GM19397 (cell line): Measurements from ENCODE around the gene OR5AR1.
"Not testable (repeated sequence)": the region's sequence is repeated elsewhere in the genome, so short reads cannot be mapped to it uniquely, and the experiment has no call there.

Source experiments
- ATAC-seq: cut with Tn5 transposase; IDR thresholded peaks from one replicate; pipeline ENCODE4 v1.9.1; 2021; ENCODE audit warnings: mild to moderate bottlenecking, moderate library complexity; ENCODE audit not compliant: unreplicated experiment

The OR5AR1 gene

DNA sequence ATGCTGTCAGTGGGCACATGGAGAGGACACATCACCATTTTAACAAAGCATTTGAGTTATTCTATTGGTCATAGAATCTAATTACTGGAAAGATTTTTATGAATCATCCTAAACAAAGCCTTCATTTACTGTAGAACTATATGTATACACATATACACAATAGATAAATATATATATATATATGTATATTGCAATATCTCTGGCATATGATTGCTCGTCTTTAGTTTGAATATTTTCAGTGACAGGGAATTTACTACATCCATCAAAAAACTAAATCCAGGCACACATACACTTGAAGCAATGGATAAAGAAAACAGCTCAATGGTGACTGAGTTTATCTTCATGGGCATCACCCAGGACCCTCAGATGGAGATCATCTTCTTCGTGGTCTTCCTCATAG is at the start of gene OR5AR1:
OR5AR1 (plus strand) TSS at position 301 of the 400 bp plus-strand sequence; CDS start at position 301, 0 bp downstream.
- ATAC-seq, result no peak

DNA sequence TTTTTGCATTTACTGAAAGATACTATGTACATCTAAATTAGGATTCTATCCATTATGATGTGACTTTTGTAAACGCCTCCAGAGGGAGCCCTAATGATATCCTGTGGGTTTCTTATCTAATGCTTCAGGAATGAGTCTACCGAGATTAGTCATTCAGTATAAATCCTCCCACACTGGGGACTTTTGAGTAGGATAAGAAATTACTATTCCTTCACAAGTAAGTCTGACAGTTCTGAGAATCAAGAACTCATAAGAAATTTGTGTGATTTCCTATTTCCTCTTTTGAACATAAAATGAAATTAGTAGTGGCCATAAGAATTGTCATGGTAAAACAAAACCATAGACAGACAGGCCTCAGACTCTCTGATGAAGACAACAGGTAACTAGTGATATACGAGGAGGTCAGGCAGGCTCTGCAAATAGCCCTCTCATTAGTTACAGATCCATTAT is 38.8 kb upstream of the OR5AR1 start:
- ATAC-seq, result no peak

DNA sequence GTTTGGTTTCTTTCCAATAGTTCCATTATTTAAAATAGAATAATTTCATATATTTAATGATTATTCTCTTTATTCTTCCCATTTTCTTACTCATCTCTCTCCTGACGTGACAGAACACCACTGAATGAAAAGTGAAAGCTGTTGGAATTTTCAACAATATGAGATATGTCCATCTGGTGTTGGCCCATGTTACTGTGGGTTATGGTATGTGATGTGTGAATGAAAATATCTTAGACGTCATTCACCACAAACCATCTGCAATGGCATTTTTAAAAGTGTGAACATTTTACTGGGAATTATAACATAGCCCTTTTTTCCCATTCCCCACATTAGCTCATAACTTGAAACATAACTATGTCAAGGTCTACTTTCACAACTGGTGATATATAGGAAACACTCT is 37.5 kb upstream of the OR5AR1 start:
- ATAC-seq, result no peak

DNA sequence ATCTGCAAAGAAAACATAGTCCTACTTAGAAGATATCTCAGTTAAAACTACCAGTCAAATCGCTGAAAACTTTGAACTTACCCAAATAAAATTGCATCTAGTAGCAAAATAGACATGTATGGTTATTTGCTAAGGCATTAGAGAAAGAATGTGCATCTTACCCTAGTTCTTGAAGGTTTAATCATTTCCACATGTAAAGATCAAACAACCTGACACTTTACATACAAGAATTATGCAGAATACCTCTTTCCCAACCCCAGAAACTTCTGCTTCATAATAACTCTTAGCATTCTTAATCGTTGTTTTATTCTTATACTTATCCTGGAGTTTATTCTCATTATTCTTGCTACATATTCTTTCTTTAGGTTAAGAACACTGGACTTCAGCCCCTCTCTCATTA is 31.2 kb upstream of the OR5AR1 start:
- ATAC-seq, result no peak

DNA sequence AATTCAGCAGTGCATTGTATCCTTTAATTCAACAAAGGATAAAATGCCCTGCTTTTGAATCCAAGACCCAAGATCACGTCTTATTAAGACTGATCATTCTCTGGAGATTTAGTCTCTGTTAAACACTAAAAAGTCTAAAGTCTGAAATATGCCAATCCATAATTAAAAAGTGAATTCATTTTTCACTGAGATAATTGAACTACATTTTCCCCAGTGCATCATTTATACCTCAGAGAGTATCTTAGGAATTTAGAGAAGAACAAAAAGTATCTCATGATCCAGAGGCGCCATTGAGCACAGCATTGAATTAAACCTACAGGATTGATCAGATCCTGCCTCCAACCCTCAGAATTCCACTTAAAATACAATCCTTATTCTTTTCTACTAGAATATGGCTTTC is 26.6 kb upstream of the OR5AR1 start:
- ATAC-seq, result no peak

DNA sequence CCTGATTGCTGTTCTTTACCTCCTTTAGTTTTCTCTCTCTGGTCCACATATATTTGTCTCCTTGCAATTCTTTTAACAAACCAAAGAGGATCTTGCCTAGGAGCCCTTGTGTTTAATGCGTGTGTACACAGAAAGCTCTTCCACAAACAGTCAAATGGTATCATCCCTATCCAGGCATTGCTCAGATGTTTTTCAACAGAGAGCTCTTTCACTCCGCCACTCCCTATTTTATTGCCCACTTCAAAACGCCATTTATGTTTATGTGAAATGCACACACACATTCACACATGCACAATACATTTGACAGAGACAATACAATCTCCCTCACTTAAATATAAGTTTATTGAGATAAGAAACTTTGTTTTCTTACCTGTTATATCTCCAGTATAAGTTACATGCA is 26.0 kb upstream of the OR5AR1 start:
- ATAC-seq, result no peak

DNA sequence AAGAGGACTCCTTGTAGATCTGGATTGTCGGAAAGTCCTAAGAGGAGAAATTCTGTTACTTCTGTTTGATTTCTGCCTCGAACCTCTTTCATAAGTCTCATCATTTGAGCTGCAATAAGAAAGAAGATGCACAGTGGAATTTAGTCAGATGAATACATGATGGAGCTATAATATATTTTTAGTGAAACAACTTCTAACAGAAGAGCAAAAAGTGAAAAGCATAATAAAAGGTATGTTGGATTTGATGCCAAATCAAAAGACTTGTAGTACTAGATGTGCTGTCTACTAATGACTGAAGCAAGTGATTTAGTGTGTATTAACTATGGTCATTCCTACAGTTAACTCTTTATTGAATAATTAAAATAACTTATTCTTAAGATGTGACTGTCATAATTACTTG is 21.1 kb upstream of the OR5AR1 start, which contains the start of gene OR5AP2:
OR5AP2 (minus strand) TSS at position 101 of the 400 bp plus-strand sequence; CDS start at position 101, 0 bp downstream.
- ATAC-seq, result no peak

DNA sequence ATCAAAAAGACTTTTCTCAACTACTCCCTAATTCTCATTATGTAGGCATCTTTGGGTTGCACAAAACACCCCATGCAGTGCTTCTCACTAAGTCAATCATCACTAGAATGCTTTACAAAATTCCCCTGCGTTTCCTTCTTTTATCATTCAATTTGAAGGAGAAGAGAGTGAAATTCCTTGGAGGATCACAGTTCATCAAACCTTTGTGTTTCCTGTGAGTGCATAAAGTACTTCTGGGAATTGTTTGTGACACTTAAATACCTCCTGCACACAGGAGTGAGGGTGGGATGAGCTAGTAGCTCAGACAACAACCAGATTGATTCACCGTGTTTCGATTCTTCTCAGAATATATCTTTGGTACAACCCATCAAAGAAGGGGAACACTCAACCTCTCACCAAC is 3.7 kb upstream of the OR5AR1 start:
- no peak for ATAC-seq

DNA sequence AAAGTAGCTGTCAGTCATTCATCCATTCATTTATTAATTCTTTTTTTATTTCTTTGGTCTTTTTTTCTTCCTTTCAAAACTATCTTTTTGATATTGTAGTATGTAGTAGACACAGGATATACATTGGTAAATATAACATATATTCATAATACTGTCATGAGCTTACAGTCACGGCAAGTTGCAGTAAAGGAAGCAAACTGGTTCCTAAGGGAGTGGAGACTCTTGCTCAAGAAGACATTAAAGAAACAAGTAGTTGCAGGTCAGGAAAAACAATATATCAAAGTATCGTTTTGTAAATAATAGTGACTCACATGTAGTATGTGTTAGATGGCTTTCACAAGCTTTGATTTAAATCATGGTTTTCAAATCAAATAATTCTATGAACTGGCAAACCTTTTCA is 7.5 kb downstream of the OR5AR1 start:
- ATAC-seq, result no peak

DNA sequence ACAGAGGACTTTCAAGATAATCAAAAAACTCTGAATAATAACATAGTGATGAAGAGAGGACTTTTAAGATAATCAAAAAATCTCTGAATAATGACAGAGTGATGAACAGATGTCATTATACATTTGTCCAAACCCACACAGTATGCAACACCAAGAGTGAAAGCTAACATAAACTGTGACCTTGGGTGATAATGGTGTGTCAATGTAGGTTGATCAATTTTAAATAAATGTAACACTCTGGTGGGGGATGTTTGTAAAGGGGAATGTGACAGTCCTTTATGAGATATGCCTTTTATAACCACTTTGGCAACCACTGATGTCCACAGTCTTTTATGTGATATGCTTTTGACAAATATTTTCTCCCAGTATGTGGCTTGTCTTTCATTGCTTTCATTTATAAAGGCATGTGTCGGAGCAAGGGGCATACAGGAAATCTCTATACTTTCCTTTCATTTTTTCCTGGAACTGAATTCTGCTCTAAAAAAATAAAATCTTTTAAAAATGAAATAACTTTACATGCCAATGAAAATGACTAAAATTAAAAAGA is 25.1 kb downstream of the OR5AR1 start:
- ATAC-seq, result no peak

DNA sequence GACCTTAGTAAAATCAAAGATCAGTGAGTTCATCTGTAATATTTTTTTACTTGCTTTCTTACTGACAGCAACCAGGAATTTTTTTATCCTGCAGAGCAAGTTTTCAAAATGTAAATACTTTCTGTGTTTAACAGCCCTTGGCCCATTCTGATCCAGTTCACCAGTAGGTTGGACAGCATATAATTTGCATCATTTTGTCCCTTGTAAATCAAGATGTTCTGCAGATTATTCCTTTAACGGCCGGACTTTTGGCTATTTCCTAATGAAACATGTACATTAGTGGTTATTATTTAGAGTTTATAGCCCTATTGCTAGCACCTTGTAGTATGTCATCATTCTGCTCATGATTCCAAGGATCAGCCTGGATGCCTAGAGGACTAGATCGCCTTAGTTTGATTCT is 27.7 kb downstream of the OR5AR1 start:
- ATAC-seq, result not testable (repeated sequence)

DNA sequence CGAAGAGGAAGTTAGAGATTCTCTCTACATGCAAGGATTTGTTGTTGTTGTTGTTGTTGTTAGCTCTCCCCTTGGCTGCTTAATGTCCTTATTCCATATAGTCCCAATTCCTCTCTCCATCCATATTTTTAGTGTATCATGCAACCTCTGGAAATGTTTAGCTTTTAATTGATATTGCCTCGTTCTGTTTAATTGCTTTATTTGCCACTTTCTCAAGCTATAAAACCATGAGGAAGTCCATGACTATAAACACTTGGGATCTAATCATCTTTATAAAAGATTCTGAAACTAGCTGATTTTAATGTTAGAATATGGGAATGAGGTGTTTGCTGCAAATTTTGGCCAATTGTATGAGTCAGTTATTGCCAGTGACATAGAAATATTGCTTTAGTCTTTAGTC is 29.9 kb downstream of the OR5AR1 start:
- no peak for ATAC-seq

DNA sequence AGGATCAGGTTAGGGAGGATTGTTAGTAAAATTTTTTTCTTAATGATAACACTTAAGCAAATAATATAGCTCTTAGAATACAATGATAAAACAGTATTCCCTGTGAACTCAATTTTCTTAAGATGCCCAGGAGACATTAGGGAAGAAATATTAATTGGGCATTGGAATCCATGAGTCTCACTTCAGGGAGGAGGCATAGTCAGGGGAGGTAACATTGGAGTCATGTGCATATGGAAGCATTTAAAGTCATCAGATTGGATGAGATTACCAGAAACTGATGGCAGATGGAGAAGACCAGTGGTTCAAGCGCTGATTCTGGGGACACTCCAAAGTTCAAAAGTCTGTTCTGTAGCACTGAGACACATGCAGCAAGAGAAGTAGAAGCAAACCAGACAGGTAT is 35.3 kb downstream of the OR5AR1 start, which contains the start of gene OR9G1:
OR9G1 (plus strand) TSS at position 301 of the 400 bp plus-strand sequence. CDS start 1,293 bp downstream, outside the sequence.
- no peak for ATAC-seq

DNA sequence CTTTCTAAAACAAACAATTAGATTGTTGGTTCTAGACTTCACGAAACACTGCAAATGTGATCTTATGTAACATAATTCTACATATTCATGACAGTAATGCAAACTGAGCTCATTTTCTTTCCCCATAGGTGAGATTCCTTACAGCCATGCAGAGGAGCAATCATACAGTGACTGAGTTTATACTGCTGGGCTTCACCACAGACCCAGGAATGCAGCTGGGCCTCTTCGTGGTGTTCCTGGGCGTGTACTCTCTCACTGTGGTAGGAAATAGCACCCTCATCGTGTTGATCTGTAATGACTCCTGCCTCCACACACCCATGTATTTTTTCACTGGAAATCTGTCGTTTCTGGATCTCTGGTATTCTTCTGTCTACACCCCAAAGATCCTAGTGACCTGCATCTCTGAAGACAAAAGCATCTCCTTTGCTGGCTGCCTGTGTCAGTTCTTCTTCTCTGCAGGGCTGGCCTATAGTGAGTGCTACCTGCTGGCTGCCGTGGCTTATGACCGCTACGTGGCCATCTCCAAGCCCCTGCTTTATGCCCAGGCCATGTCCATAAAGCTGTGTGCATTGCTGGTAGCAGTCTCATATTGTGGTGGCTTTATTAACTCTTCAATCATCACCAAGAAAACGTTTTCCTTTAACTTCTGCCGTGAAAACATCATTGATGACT is 36.9 kb downstream of the OR5AR1 start:
- ATAC-seq, result no peak

DNA sequence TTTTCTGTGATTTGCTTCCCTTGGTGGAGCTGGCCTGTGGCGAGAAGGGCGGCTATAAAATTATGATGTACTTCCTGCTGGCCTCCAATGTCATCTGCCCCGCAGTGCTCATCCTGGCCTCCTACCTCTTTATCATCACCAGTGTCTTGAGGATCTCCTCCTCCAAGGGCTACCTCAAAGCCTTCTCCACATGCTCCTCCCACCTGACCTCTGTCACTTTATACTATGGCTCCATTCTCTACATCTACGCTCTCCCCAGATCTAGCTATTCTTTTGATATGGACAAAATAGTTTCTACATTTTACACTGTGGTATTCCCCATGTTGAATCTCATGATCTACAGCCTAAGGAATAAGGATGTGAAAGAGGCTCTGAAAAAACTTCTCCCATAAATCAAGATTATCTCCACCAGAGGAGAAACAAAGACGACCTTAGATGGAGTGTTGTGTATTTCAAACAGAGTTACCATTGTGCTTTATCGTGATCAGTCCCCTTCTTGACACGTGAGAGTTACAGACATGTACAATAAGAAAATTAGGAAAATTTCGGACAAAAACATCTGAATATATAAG is 37.5 kb downstream of the OR5AR1 start:
- no peak for ATAC-seq

DNA sequence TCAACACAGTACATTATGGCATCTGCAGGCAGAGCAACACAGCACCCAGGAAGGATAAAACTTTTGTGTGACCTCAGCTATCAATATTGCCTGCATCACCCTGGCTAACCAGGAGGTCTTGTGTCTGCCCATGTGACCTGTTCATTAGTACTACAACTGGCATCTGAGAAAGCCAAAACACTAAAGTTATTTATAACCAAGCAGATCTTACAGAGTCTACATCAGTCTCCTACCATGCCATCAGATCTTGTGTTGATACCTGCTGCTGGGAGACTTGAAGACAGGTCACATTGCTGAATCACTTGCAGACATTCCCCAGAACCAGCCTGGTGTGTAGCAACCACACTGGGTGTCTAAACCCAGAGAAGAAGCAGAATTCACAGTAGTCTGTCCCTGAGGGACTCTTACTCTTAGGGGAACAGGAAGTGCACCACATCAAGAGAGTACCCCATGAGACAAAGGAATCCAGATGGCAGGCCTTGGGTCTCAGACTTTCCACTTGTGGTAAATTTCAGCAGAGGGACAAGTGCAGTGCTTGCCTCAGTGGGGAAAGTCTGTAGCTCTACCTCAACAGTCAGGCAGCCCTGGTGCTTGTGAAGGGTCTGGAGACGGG is 42.4 kb downstream of the OR5AR1 start:
- no peak for ATAC-seq

DNA sequence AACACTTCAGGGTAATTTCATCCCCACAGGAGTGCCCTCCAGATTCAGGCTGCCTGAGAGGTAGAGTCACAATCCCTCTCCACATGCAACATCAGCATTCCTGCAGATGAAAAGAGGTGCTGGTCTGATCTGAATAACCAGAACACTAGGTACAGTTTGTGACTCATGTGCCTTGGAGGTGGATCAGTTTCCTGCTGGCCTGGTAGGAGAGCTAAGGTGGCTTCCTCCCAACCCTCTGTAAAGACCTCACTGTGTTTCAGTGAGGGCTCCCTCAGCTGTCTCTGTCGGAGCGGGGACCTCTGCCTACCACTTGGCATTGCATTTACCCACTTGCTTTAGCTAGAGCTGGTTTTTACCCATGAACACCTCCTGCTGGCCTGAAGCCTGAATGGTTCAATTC is 43.0 kb downstream of the OR5AR1 start:
- no peak for ATAC-seq

DNA sequence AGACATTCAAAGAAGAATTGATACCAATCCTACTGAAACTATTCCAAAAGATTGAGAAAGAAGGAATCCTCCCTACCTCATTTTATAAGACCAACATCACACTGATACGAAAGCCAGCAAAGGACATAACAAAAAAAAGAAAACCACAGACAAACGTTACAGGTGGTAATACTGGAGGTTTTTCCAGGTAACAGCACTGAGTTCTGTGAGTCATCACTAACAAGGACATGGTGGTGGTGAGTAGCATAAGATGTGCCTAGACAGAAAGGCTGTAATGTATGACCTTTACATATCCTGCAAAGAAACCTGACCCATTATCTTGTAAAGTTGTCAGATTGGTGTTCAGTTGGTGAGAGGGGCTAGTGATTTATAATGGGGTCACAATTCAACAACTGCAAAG is 50.7 kb downstream of the OR5AR1 start:
- no peak for ATAC-seq
